PC-9 (cell line): ENCODE data around the gene TMEM91. TPM values are rescaled to one million over a fixed set of nuclear protein-coding genes. Genes with fewer than 3 reads are reported as not detected.
A peak's percentile ranks its signal among the peaks of the same experiment; 100 is the strongest.

ENCODE experiments used
- Bru-seq: library from RNA; stranded (reverse); fragments of 400-500 nt; gene quantifications from one replicate; lab custom pipeline; 2021; lab: Mats Ljungman, UMichigan
- BruChase-seq, 2 experiments: library from RNA; stranded (reverse); fragments of 400-500 nt; gene quantifications; one replicate each; lab custom pipeline; 2021; lab: Mats Ljungman, UMichigan
- BruUV-seq: library from RNA; stranded (reverse); fragments of 400-500 nt; replicated peaks from 2 replicates; lab custom pipeline; 2021; lab: Mats Ljungman, UMichigan
- CTCF ChIA-PET: fragments of 300-600 bp; sonication (Branson Sonifier 250); formaldehyde crosslinking; loops from one replicate; lab custom pipeline; 2022; ENCODE audit warnings: antibody characterized with exemption; lab: Charles Lee
- POLR2A ChIA-PET: fragments of 300-600 bp; sonication (Branson Sonifier 250); formaldehyde crosslinking; loops from one replicate; lab custom pipeline; 2022; ENCODE audit warnings: antibody characterized with exemption; ENCODE audit not compliant: unreplicated experiment; lab: Charles Lee
- DNase-seq, 2 experiments: peaks; one replicate each; pipeline versions ENCODE4 v3.0.0 to v3.0.0-alpha.2; 2015 to 2022; ENCODE audit warnings: mixed read lengths in 1 of 2
- H2AFZ ChIP-seq: fragments of 200-600 bp; sonication (generic); 2 replicates; pipeline ENCODE4 v1.8.1; 2017; ENCODE audit warnings: antibody characterized with exemption
- H3F3A ChIP-seq: fragments of 200-600 bp; sonication (generic); 2 replicates; pipeline ENCODE4 v1.8.1; 2017; ENCODE audit warnings: antibody characterized with exemption, mild to moderate bottlenecking, low read depth; ENCODE audit not compliant: insufficient read depth
- H3K27ac ChIP-seq: fragments of 200-600 bp; sonication (generic); 2 replicates; pipeline ENCODE4 v1.6.1; 2016; ENCODE audit warnings: mixed run types
- H3K27me3 ChIP-seq: fragments of 200-600 bp; sonication (generic); 2 replicates; pipeline ENCODE4 v1.6.1; 2016; ENCODE audit warnings: low read depth, mixed run types; ENCODE audit not compliant: insufficient read depth
- H3K36me3 ChIP-seq: fragments of 200-600 bp; sonication (generic); 2 replicates; pipeline ENCODE4 v1.6.1; 2016; ENCODE audit warnings: low read depth, mixed run types
- H3K4me1 ChIP-seq: fragments of 200-600 bp; sonication (generic); replicated peaks from 2 replicates; pipeline ENCODE4 v1.6.1; 2016; ENCODE audit warnings: mixed run types; ENCODE audit not compliant: insufficient read depth
- H3K4me2 ChIP-seq: fragments of 200-600 bp; sonication (generic); 2 replicates; pipeline ENCODE4 v1.6.1; 2017; ENCODE audit warnings: mixed run types
- H3K4me3 ChIP-seq: fragments of 200-600 bp; sonication (generic); 2 replicates; pipeline ENCODE4 v1.6.1; 2016; ENCODE audit warnings: mixed run types
- H3K79me2 ChIP-seq: fragments of 200-600 bp; sonication (generic); 2 replicates; pipeline ENCODE4 v1.6.1; 2017; ENCODE audit warnings: low read depth, mixed run types
- H3K9me2 ChIP-seq: fragments of 200-600 bp; sonication (generic); 2 replicates; pipeline ENCODE4 v1.8.1; 2017; ENCODE audit warnings: mild to moderate bottlenecking; ENCODE audit not compliant: insufficient read depth
- H3K9me3 ChIP-seq: fragments of 200-600 bp; sonication (generic); 2 replicates; pipeline ENCODE4 v1.8.1; 2016; ENCODE audit warnings: low read depth; ENCODE audit not compliant: insufficient read depth
- H4K20me1 ChIP-seq: fragments of 200-600 bp; sonication (generic); 2 replicates; pipeline ENCODE4 v1.8.1; 2017; ENCODE audit not compliant: insufficient read depth
- EZH2 ChIP-seq: fragments of 200-600 bp; sonication (generic); IDR thresholded peaks from 2 replicates; pipeline ENCODE4 v1.8.0; 2017; ENCODE audit warnings: antibody characterized with exemption, low read depth
- intact Hi-C: fragments of 100-400 bp; cut with micrococcal nuclease; formaldehyde crosslinking; loops from one replicate; pipeline ENCODE4 v1.10.0; 2022; ENCODE audit not compliant: unreplicated experiment
- long read RNA-seq: library from polyadenylated mRNA; stranded (forward); transcript quantifications from one replicate; pipeline ENCODE4 v2.0.0, GENCODE V29; 2022
- total RNA-seq: library from RNA; stranded (reverse); gene quantifications from 2 replicates; pipeline ENCODE4 v1.2.3, GENCODE V29; 2021
- TF ChIP-seq, protein P1 (sequence below): fragments of 200-600 bp; sonication (generic); conservative IDR thresholded peaks from 2 replicates; pipeline ENCODE4 v1.6.1; 2017; ENCODE audit warnings: mixed run types, antibody characterized with exemption, mild to moderate bottlenecking, moderate library complexity

The TMEM91 gene
- 21.9 and 31.0 TPM in 2 replicates for total RNA-seq
- Bru-seq, nascent RNA, result percentile 63 among the genes with signal in this experiment
- BruChase-seq, experiment 1, labeled RNA remaining after a 2-hour chase, result percentile 80 among the genes with signal in this experiment
- percentile 83 among the genes with signal in this experiment for BruChase-seq, experiment 2, labeled RNA remaining after a 6-hour chase
- long read RNA-seq, partial matches to known transcripts, result 2 of 11 reads
- long read RNA-seq, other reads (novel, unspliced or antisense), result 8 of 11 reads

DNA sequence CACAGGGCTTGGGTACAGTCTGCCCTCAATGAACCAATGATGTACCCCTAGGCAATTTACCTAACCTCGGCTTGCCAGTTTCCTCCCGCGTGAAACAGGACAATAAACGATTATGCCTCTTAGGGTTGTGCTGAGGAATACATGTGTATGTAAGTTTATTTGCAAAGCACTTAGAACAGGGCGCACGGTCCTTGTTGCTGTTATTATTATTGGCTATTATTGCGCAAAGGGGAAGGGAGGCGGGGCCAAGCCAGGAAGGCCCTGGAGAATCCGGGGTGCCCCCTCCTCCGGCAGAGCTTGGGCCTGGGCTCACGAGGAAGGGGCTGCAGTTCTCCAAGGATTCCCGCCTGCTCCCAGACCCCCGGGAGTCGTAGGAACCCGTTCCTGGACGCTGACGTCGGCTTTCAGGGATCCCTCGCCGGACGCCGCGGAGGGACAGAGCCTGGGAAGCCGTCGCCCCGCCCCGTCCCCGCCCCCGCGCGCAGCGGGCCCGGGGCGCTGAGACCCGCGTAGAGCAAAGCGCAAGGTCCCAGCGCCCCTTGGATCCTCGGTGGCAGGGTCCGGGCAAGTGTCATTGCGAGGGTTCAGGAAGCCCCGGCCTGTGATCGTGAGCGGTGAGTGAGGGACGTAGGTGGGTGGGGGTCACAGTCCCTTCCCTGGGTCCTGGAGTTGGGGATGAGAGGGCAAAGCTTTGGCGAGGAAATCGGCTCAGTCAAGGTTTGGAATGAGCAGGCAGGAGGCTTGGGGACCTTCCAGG lies at the start of gene TMEM91:
Gene TMEM91 (plus strand): TSS at position 293 of the 757 bp plus-strand sequence. CDS start 1,777 bp downstream, outside the sequence.
- Histone ChIP-seq H3K9me2 (no peaks in the 10 kb centered on the region), H3K4me1 (no peaks in the 10 kb centered on the region), H3K36me3 (no peaks in the 10 kb centered on the region), H3K27me3 (no peaks in the 10 kb centered on the region), H3K4me3 (no peak within 1 kb of the TSS), H3K9me3 (no peaks in the 10 kb centered on the region), H3K27ac (no peak within 1 kb of the TSS), H4K20me1 (no peaks in the 10 kb centered on the region), H2AFZ (no peak within 1 kb of the TSS), H3K4me2 (no peak within 1 kb of the TSS), H3F3A (no peaks in the 10 kb centered on the region), H3K79me2 (no peaks in the 10 kb centered on the region)
- no TSS peak for BruUV-seq
- intact Hi-C loops, result no loop called here
- TF ChIP-seq EZH2, result no peak
- TF ChIP-seq, protein P1, sequence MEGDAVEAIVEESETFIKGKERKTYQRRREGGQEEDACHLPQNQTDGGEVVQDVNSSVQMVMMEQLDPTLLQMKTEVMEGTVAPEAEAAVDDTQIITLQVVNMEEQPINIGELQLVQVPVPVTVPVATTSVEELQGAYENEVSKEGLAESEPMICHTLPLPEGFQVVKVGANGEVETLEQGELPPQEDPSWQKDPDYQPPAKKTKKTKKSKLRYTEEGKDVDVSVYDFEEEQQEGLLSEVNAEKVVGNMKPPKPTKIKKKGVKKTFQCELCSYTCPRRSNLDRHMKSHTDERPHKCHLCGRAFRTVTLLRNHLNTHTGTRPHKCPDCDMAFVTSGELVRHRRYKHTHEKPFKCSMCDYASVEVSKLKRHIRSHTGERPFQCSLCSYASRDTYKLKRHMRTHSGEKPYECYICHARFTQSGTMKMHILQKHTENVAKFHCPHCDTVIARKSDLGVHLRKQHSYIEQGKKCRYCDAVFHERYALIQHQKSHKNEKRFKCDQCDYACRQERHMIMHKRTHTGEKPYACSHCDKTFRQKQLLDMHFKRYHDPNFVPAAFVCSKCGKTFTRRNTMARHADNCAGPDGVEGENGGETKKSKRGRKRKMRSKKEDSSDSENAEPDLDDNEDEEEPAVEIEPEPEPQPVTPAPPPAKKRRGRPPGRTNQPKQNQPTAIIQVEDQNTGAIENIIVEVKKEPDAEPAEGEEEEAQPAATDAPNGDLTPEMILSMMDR, result no peak
- ChIA-PET POLR2A (interaction anchor here (0.6 to 0.7 kb wide), 2 partner anchors 9 to 192 kb away, joined by 3 to 15 read pairs; no protein-coding TSS in a partner anchor), CTCF (no interaction called here)
- DNase-seq, result no peak

DNA sequence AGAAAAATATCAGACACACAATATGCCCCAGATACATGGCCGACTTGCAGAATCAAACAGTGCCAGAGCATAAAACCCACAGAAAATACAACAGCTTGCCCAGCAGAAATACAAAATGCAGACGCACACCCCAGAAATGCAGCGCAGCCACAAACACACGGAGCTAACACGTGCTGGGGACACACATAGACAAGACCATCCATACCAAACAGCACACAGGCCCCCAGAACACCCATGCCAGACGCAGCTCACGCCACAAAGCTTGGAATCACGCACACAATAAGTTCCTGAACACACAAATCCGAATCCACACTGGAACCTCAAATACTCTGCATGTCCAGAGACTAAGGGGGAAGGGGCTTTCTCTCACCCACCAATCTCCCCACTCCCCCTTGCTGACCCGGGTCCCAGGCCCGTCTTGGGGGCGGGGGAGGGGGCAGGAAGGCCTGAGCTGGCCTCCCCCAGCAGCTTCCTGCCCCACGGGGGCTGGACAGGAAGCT lies 49.2 kb upstream of the TMEM91 start:
- CTCF ChIA-PET, result no interaction called here

More for the DNA sequence above, 49.2 kb upstream of the TMEM91 start:
- no peaks in the 10 kb centered on the region for H3K9me2 ChIP-seq
- no peaks in the 10 kb centered on the region for H3K9me3 ChIP-seq
- no peaks in the 10 kb centered on the region for H4K20me1 ChIP-seq
- H3K79me2 ChIP-seq, result no peaks in the 10 kb centered on the region
- no peak overlapping the region for H2AFZ ChIP-seq
- DNase-seq, result no peak
- peaks cover 16% of the 10 kb centered on the region for H3K4me1 ChIP-seq
- TF ChIP-seq, protein P1, result no peak
- TF ChIP-seq EZH2, result no peak
- intact Hi-C loops, result loop anchor here (2.0 to 10.0 kb wide), 2 partner anchors 26 to 248 kb away; partner anchors contain the start of genes CEACAM21 and TGFB1
- no peaks in the 10 kb centered on the region for H3K27me3 ChIP-seq
- no peak overlapping the region for H3K27ac ChIP-seq
- no peaks in the 10 kb centered on the region for H3K36me3 ChIP-seq
- TSS peak; percentile 56 for BruUV-seq
- peaks cover 28% of the 10 kb centered on the region for H3F3A ChIP-seq
- peak overlapping the region; percentile 30; the same call in 1 of the 2 replicates for H3K4me3 ChIP-seq
- peak overlapping the region; percentile 60 for H3K4me2 ChIP-seq
- POLR2A ChIA-PET, result interaction anchor here (0.5 to 0.6 kb wide), 4 partner anchors 35 to 516 kb away, joined by 3 to 22 read pairs (median 4); partner anchors contain the start of gene B9D2
